Endothelial cell of umbilical vein (primary cell): Measurements from ENCODE around the gene FMN1. TPM values are rescaled to one million over a fixed set of nuclear protein-coding genes. Genes with fewer than 3 reads are reported as not detected.

Source experiments
- BruUV-seq: library from RNA; stranded (reverse); fragments of 400-500 nt; replicated peaks from 2 replicates; lab custom pipeline; 2021; lab: Mats Ljungman, UMichigan
- CTCF ChIA-PET: fragments of 300-600, 350-600 bp; sonication (Branson Sonifier 250); formaldehyde crosslinking; loops from one replicate; lab custom pipeline; 2021; ENCODE audit warnings: antibody characterized with exemption, inconsistent platforms; lab: Charles Lee
- POLR2A ChIA-PET: fragments of 300-600, 350-600 bp; sonication (Branson Sonifier 250); formaldehyde crosslinking; loops from one replicate; lab custom pipeline; 2021; ENCODE audit warnings: antibody characterized with exemption, inconsistent platforms; lab: Charles Lee
- DNase-seq: peaks from one replicate; pipeline ENCODE4 v3.0.0-alpha.2; 2011; ENCODE audit warnings: low read depth, low spot score
- FAIRE-seq: peaks from 2 replicates; lab custom pipeline; 2011; peaks lifted over from hg19 to GRCh38; lab: Jason Lieb, UNC
- H2AFZ ChIP-seq: 2 replicates; pipeline ENCODE4 v1.6.0; 2012; ENCODE audit warnings: low read depth, low read length, control low read depth, inconsistent platforms
- H3K27ac ChIP-seq: 2 replicates; pipeline ENCODE4 v1.5.1; 2011; ENCODE audit warnings: low read depth, mild to moderate bottlenecking, control low read depth, low read length, moderate library complexity; ENCODE audit not compliant: insufficient read depth
- H3K27me3 ChIP-seq, 2 experiments: 2 replicates each; pipeline versions ENCODE4 v1.6.0 to v1.6.1; 2011; ENCODE audit warnings: low read length in 2 of 2, mixed read lengths in 1 of 2; ENCODE audit not compliant: control insufficient read depth in 2 of 2, insufficient read depth in 2 of 2
- H3K36me3 ChIP-seq, 2 experiments: 2 replicates in 1 of 2; 3 replicates in 1 of 2; pipeline ENCODE4 v1.5.1; 2011; ENCODE audit warnings: low read length in 2 of 2, mild to moderate bottlenecking in 1 of 2, moderate library complexity in 1 of 2; ENCODE audit not compliant: control insufficient read depth in 2 of 2, insufficient read depth in 2 of 2; ENCODE audit errors: extremely low read depth in 1 of 2
- H3K4me1 ChIP-seq: 3 replicates; pipeline ENCODE4 v1.5.1; 2011; ENCODE audit warnings: mild to moderate bottlenecking, low read length; ENCODE audit not compliant: control insufficient read depth, insufficient read depth; ENCODE audit errors: extremely low read depth
- H3K4me2 ChIP-seq: 2 replicates; pipeline ENCODE4 v1.6.1; 2011; ENCODE audit warnings: low read length, control low read depth, mixed read lengths; ENCODE audit not compliant: insufficient read depth
- H3K4me3 ChIP-seq, 3 experiments: fragments of 200-600 bp in 1 of 3; sonication (generic), shearing (Covaris generic) in 1 of 3; replicated peaks in 1 of 3; 2 replicates each; pipeline ENCODE4 v1.5.1; 2011 to 2016; ENCODE audit warnings: control low read depth in 3 of 3, low read length in 3 of 3, mild to moderate bottlenecking in 2 of 3, inconsistent platforms in 1 of 3, low read depth in 1 of 3, moderate library complexity in 1 of 3; ENCODE audit not compliant: insufficient read depth in 1 of 3
- H3K79me2 ChIP-seq: 2 replicates; pipeline ENCODE4 v1.6.0; 2012; ENCODE audit warnings: low read length, inconsistent platforms; ENCODE audit not compliant: control insufficient read depth, insufficient read depth
- H3K9ac ChIP-seq: replicated peaks from 2 replicates; pipeline ENCODE3; 2011; ENCODE audit warnings: low read length, control low read depth; ENCODE audit not compliant: insufficient read depth; ENCODE audit errors: extremely low read depth
- H3K9me1 ChIP-seq: replicated peaks from 3 replicates; pipeline ENCODE4 v1.6.0; 2011; ENCODE audit warnings: mild to moderate bottlenecking, low read length; ENCODE audit not compliant: control insufficient read depth, insufficient read depth; ENCODE audit errors: extremely low read depth
- H3K9me3 ChIP-seq: replicated peaks from 2 replicates; pipeline ENCODE4 v1.5.1; 2012; ENCODE audit warnings: low read length, inconsistent platforms; ENCODE audit not compliant: control insufficient read depth, insufficient read depth
- H4K20me1 ChIP-seq: replicated peaks from 2 replicates; pipeline ENCODE3; 2011; ENCODE audit warnings: mild to moderate bottlenecking, low read length; ENCODE audit not compliant: control insufficient read depth, insufficient read depth; ENCODE audit errors: extremely low read depth
- EZH2 ChIP-seq: IDR thresholded peaks from 2 replicates; pipeline ENCODE4 v1.6.1; 2012; ENCODE audit warnings: borderline replicate concordance, low read depth, mild to moderate bottlenecking, moderate library complexity, low read length, inconsistent platforms; ENCODE audit not compliant: severe bottlenecking
- FOS ChIP-seq: IDR thresholded peaks from 2 replicates; pipeline ENCODE4 v1.6.1; 2011; ENCODE audit warnings: mild to moderate bottlenecking, low read length, moderate library complexity, borderline replicate concordance; ENCODE audit not compliant: insufficient read depth
- GATA2 ChIP-seq: IDR thresholded peaks from 2 replicates; pipeline ENCODE4 v1.7.0; 2011; ENCODE audit warnings: low read depth, mild to moderate bottlenecking, moderate library complexity, mixed read lengths, low read length; ENCODE audit not compliant: insufficient read length, insufficient read depth
- JUN ChIP-seq: IDR thresholded peaks from 2 replicates; pipeline ENCODE4 v1.6.1; 2011; ENCODE audit warnings: borderline replicate concordance, low read depth; ENCODE audit not compliant: insufficient read length, insufficient read depth
- MYC ChIP-seq: IDR thresholded peaks from one replicate; pipeline ENCODE4 v1.6.1; 2011; ENCODE audit warnings: mild to moderate bottlenecking, low read depth, low read length
- POLR2A ChIP-seq: IDR thresholded peaks from 2 replicates; pipeline ENCODE4 v1.6.1; 2012; ENCODE audit warnings: low read depth, mild to moderate bottlenecking, control low read depth, low read length
- POLR2AphosphoS5 ChIP-seq: IDR thresholded peaks from 2 replicates; pipeline ENCODE4 v1.6.1; 2012; ENCODE audit warnings: low read depth, mild to moderate bottlenecking, control low read depth, low read length, moderate library complexity; ENCODE audit not compliant: insufficient read depth
- dilution Hi-C: fragments of 300-500 bp; cut with MboI; formaldehyde crosslinking; loops from one replicate; pipeline ENCODE4 v1.15.0; 2019; ENCODE audit warnings: low sequenced_read_pairs; ENCODE audit not compliant: extremely low pct_ligation_motif_present
- intact Hi-C: fragments of 100-400 bp; cut with micrococcal nuclease; formaldehyde crosslinking; loops from one replicate; pipeline ENCODE4 v1.10.0; 2022
- polyA plus RNA-seq, 4 experiments: library from polyadenylated mRNA; depleted of rRNA in 3 of 4; stranded (reverse) in 3 of 4; unstranded in 1 of 4; fragments of >200 nt; gene quantifications; 2 replicates each; pipeline versions ENCODE4 v1.2.1 to v1.2.3, GENCODE V29; 2011 to 2012; ENCODE audit warnings: missing spikeins in 1 of 4
- total RNA-seq: library from RNA; stranded (reverse); gene quantifications from 2 replicates; pipeline ENCODE4 v1.2.3, GENCODE V29; 2021
- TF ChIP-seq, protein P1 (sequence below), 2 donors: IDR thresholded peaks; 1 replicate in 1 of 2; 2 replicates in 1 of 2; pipeline ENCODE4 v1.5.1; 2011; ENCODE audit warnings: low read length in 2 of 2, mild to moderate bottlenecking in 2 of 2, moderate library complexity in 2 of 2, control low read depth in 1 of 2, inconsistent platforms in 1 of 2, low read depth in 1 of 2; ENCODE audit not compliant: insufficient read depth in 1 of 2; ENCODE audit errors: extremely low read depth in 1 of 2
- TF ChIP-seq, protein P2 (sequence below): IDR thresholded peaks from 2 replicates; pipeline ENCODE4 v1.6.1; 2011; ENCODE audit not compliant: insufficient read depth, insufficient read length

FMN1 gene
- total and polyA plus RNA-seq, 2 donors (not counting 3 experiments of a cell fraction or from before 2014, with no cell fraction given): 0.01 to 0.29 TPM

DNA sequence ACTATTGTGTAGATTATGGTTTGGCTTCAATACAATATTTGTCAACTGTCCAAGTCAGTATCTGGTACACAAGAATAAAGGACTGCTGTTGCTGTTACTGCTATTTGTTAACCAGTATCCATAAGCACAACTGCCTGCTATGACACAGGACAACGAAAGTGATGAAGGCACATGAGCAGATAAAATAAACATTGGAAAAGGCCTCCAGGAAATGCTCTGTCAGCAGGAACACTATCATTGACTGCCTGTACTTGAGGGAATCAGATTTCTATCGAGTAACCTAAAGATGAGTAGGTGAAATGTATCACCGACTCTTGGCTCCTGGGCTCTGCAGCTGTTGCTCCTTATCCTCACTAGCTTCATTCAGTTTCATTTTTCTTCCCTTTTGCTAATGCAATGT, 56.5 kb downstream of the FMN1 start:
- FAIRE-seq: no peak

More for the DNA sequence above, 56.5 kb downstream of the FMN1 start:
- intact Hi-C loops: no loop called here
- Histone ChIP-seq H3K36me3 (no peaks in the 10 kb centered on the region), H3K27ac (no peak overlapping the region), H3K4me1 (no peaks in the 10 kb centered on the region), H3K4me2 (no peak overlapping the region), H3K79me2 (no peaks in the 10 kb centered on the region), H4K20me1 (no peaks in the 10 kb centered on the region), H3K9ac (no peak overlapping the region), H3K4me3 (no peak overlapping the region), H3K9me3 (no peaks in the 10 kb centered on the region), H3K27me3 (peaks cover 7 to 9% of the 10 kb centered on the region in 2 experiments), H2AFZ (no peak overlapping the region), H3K9me1 (no peaks in the 10 kb centered on the region)
- DNase-seq: no peak
- ChIA-PET CTCF (interaction anchor here (1.0 to 10.6 kb wide), 3 partner anchors 52 to 201 kb away, joined by 3 to 497 read pairs (median 4); no protein-coding TSS in a partner anchor), POLR2A (no interaction called here)
- dilution Hi-C loops: no loop called here
- no TSS peak for BruUV-seq
- TF ChIP-seq GATA2 (no peak), MYC (no peak), POLR2AphosphoS5 (no peak), POLR2A (no peak), EZH2 (no peak), FOS (no peak), JUN (no peak)
- TF ChIP-seq, protein P1, sequence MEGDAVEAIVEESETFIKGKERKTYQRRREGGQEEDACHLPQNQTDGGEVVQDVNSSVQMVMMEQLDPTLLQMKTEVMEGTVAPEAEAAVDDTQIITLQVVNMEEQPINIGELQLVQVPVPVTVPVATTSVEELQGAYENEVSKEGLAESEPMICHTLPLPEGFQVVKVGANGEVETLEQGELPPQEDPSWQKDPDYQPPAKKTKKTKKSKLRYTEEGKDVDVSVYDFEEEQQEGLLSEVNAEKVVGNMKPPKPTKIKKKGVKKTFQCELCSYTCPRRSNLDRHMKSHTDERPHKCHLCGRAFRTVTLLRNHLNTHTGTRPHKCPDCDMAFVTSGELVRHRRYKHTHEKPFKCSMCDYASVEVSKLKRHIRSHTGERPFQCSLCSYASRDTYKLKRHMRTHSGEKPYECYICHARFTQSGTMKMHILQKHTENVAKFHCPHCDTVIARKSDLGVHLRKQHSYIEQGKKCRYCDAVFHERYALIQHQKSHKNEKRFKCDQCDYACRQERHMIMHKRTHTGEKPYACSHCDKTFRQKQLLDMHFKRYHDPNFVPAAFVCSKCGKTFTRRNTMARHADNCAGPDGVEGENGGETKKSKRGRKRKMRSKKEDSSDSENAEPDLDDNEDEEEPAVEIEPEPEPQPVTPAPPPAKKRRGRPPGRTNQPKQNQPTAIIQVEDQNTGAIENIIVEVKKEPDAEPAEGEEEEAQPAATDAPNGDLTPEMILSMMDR (IDR thresholded peaks at IDR 0.05; ENCODE audit: extremely low read depth in 1 of 2, insufficient read depth in 1 of 2, low read depth in 1 of 2, low read length in 2 of 2): no peak
- TF ChIP-seq, protein P2, sequence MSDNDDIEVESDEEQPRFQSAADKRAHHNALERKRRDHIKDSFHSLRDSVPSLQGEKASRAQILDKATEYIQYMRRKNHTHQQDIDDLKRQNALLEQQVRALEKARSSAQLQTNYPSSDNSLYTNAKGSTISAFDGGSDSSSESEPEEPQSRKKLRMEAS: no peak
